Neural cell (in vitro differentiated cells): ENCODE results near the gene PRDM12. TPM values are rescaled to one million over a fixed set of nuclear protein-coding genes. Genes with fewer than 3 reads are reported as not detected.
"Not testable (repeated sequence)": the region's sequence is repeated elsewhere in the genome, so short reads cannot be mapped to it uniquely, and the experiment has no call there.

Source experiments
- H2AFZ ChIP-seq: fragments of 200-600, 300-800 bp; sonication (generic), shearing (Covaris generic); 2 replicates; pipeline ENCODE4 v1.6.0; 2014; ENCODE audit warnings: low read depth, mild to moderate bottlenecking, antibody characterized with exemption, low read length, moderate library complexity
- H3F3A ChIP-seq: fragments of 200-600 bp; shearing (Covaris generic); 2 replicates; pipeline ENCODE4 v1.6.1; 2016; ENCODE audit warnings: mild to moderate bottlenecking, moderate library complexity, mixed read lengths, antibody characterized with exemption, low read length; ENCODE audit not compliant: insufficient read depth, poor library complexity, severe bottlenecking
- H3K27ac ChIP-seq: fragments of 200-600, 300-800 bp; sonication (generic), shearing (Covaris generic); 2 replicates; pipeline ENCODE4 v1.5.1; 2014; ENCODE audit warnings: mild to moderate bottlenecking, low read length, moderate library complexity
- H3K27me3 ChIP-seq: fragments of 300-800, 200-600 bp; sonication (generic), shearing (Covaris generic); 2 replicates; pipeline ENCODE4 v1.6.0; 2014; ENCODE audit warnings: mild to moderate bottlenecking, low read depth, low read length, moderate library complexity; ENCODE audit not compliant: insufficient read depth
- H3K36me3 ChIP-seq: fragments of 300-800, 200-600 bp; sonication (generic), shearing (Covaris generic); 2 replicates; pipeline ENCODE4 v1.5.1; 2014; ENCODE audit warnings: mild to moderate bottlenecking, antibody characterized with exemption, low read length, moderate library complexity; ENCODE audit not compliant: insufficient read depth
- H3K4me2 ChIP-seq: fragments of 300-800, 200-600 bp; sonication (generic), shearing (Covaris generic); 2 replicates; pipeline ENCODE4 v1.6.0; 2014; ENCODE audit warnings: mild to moderate bottlenecking, low read length
- H3K4me3 ChIP-seq: fragments of 300-800, 200-600 bp; sonication (generic), shearing (Covaris generic); 2 replicates; pipeline ENCODE4 v1.5.1; 2014; ENCODE audit warnings: mild to moderate bottlenecking, low read length, moderate library complexity
- H3K79me2 ChIP-seq: fragments of 200-600 bp; shearing (Covaris generic); replicated peaks from 2 replicates; pipeline ENCODE4 v1.6.0; 2014; ENCODE audit warnings: mild to moderate bottlenecking, low read length, moderate library complexity; ENCODE audit not compliant: insufficient read depth
- H3K9ac ChIP-seq: fragments of 300-800, 200-600 bp; sonication (generic), shearing (Covaris generic); 2 replicates; pipeline ENCODE4 v1.6.1; 2016; ENCODE audit warnings: mild to moderate bottlenecking, low read length, mixed read lengths
- H3K9me2 ChIP-seq: fragments of 200-600 bp; shearing (Covaris generic); 2 replicates; pipeline ENCODE4 v1.6.1; 2016; ENCODE audit warnings: mild to moderate bottlenecking, low read length, mixed read lengths; ENCODE audit not compliant: insufficient read depth
- H3K9me3 ChIP-seq: fragments of 200-600, 300-800 bp; sonication (generic), shearing (Covaris generic); 2 replicates; pipeline ENCODE4 v1.6.1; 2016; ENCODE audit warnings: mild to moderate bottlenecking, mixed run types, low read length, moderate library complexity, mixed read lengths
- H4K20me1 ChIP-seq: fragments of 200-600 bp; shearing (Covaris generic); 2 replicates; pipeline ENCODE4 v1.6.1; 2016; ENCODE audit warnings: mild to moderate bottlenecking, mixed run types; ENCODE audit not compliant: insufficient read depth
- CTCF ChIP-seq: fragments of 450-650 bp; IDR thresholded peaks from 2 replicates; pipeline ENCODE4 v1.5.1; 2014; ENCODE audit warnings: antibody characterized with exemption, mild to moderate bottlenecking, moderate library complexity; ENCODE audit not compliant: poor library complexity, severe bottlenecking
- EP300 ChIP-seq: fragments of 450-650 bp; conservative IDR thresholded peaks from 2 replicates; pipeline ENCODE4 v1.6.1; 2014; ENCODE audit warnings: antibody characterized with exemption, mild to moderate bottlenecking, moderate library complexity; ENCODE audit not compliant: poor library complexity, severe bottlenecking
- EZH2 ChIP-seq: fragments of 200-600, 300-800 bp; shearing (Covaris generic), sonication (generic); IDR thresholded peaks from 2 replicates; pipeline ENCODE4 v1.6.1; 2014; ENCODE audit warnings: antibody characterized with exemption, low read length, borderline replicate concordance, mild to moderate bottlenecking; ENCODE audit not compliant: insufficient read depth, poor library complexity, severe bottlenecking
- MXI1 ChIP-seq: fragments of 450-650 bp; conservative IDR thresholded peaks from 2 replicates; pipeline ENCODE4 v1.6.1; 2014; ENCODE audit warnings: antibody characterized with exemption, mild to moderate bottlenecking; ENCODE audit not compliant: poor library complexity, severe bottlenecking
- POLR2AphosphoS5 ChIP-seq: IDR thresholded peaks from 2 replicates; pipeline ENCODE4 v1.6.1; 2012
- RAD21 ChIP-seq: fragments of 450-650 bp; conservative IDR thresholded peaks from 2 replicates; pipeline ENCODE4 v1.6.1; 2014; ENCODE audit warnings: antibody characterized with exemption, mild to moderate bottlenecking, moderate library complexity
- REST ChIP-seq: IDR thresholded peaks from 2 replicates; pipeline ENCODE4 v1.6.1; 2012; ENCODE audit warnings: borderline replicate concordance
- SMC3 ChIP-seq: fragments of 450-650 bp; conservative IDR thresholded peaks from 2 replicates; pipeline ENCODE4 v1.6.1; 2014; ENCODE audit warnings: antibody characterized with exemption, mild to moderate bottlenecking, moderate library complexity; ENCODE audit not compliant: poor library complexity
- TAF1 ChIP-seq: IDR thresholded peaks from 2 replicates; pipeline ENCODE4 v1.6.1; 2012; ENCODE audit warnings: low read depth
- polyA plus RNA-seq: library from polyadenylated mRNA; depleted of rRNA; stranded (reverse); fragments of >200 nt; gene quantifications from 2 replicates; pipeline ENCODE4 v1.2.3, GENCODE V29; 2014

Gene PRDM12
- polyA plus RNA-seq, 1 donor from 2014 or later, result 0.17 TPM

GRCh38 chr9:130685104-130685503 is 20.7 kb downstream of the PRDM12 start:
- peaks cover 3% of the 10 kb centered on the region for H3K27me3 ChIP-seq
- no peaks in the 10 kb centered on the region for H3K36me3 ChIP-seq
- no peak overlapping the region for H3K4me3 ChIP-seq
- H3K9ac ChIP-seq, result no peak overlapping the region
- H3K9me2 ChIP-seq, result no peaks in the 10 kb centered on the region
- H3K79me2 ChIP-seq, result no peaks in the 10 kb centered on the region
- TF ChIP-seq REST (no peak), MXI1 (no peak), POLR2AphosphoS5 (no peak), SMC3 (no peak), EZH2 (no peak), TAF1 (no peak), CTCF (no peak), EP300 (no peak), RAD21 (no peak)
- no peak overlapping the region for H2AFZ ChIP-seq
- H4K20me1 ChIP-seq, result no peaks in the 10 kb centered on the region
- H3F3A ChIP-seq, result no peaks in the 10 kb centered on the region
- H3K9me3 ChIP-seq, result peaks cover 5% of the 10 kb centered on the region
- H3K4me2 ChIP-seq, result no peak overlapping the region
- H3K27ac ChIP-seq, result no peak overlapping the region

- H4K20me1 ChIP-seq, H3K4me2 ChIP-seq, H3K4me3 ChIP-seq, H3K79me2 ChIP-seq, H3F3A ChIP-seq, H3K9me3 ChIP-seq, H3K27ac ChIP-seq, H2AFZ ChIP-seq, H3K36me3 ChIP-seq, H3K9me2 ChIP-seq, H3K27me3 ChIP-seq, H3K9ac ChIP-seq: not testable (repeated sequence)
Measured at GRCh38 chr9:130685945-130686344, 21.6 kb downstream of the PRDM12 start.

- Histone ChIP-seq H3K36me3 (no peaks in the 10 kb centered on the region), H3K27ac (no peak overlapping the region), H3K27me3 (no peaks in the 10 kb centered on the region), H2AFZ (no peak overlapping the region), H3K79me2 (no peaks in the 10 kb centered on the region), H3F3A (no peaks in the 10 kb centered on the region), H3K4me2 (no peak overlapping the region), H3K9me2 (no peaks in the 10 kb centered on the region), H3K4me3 (no peak overlapping the region), H4K20me1 (no peaks in the 10 kb centered on the region), H3K9ac (no peak overlapping the region), H3K9me3 (peaks cover 5% of the 10 kb centered on the region)
- TF ChIP-seq RAD21, result no peak
- TF ChIP-seq CTCF, result no peak
- TF ChIP-seq SMC3, result no peak
- TF ChIP-seq TAF1, result no peak
- no peak for TF ChIP-seq MXI1
- no peak for TF ChIP-seq EZH2
- no peak for TF ChIP-seq POLR2AphosphoS5
- no peak for TF ChIP-seq EP300
- no peak for TF ChIP-seq REST
Measured at GRCh38 chr9:130687615-130688014, 23.2 kb downstream of the PRDM12 start.
